GM19463 (cell line): ENCODE measurements around the gene ITFG1.

Experiments used
- ATAC-seq: cut with Tn5 transposase; IDR thresholded peaks from one replicate; pipeline ENCODE4 v1.9.1; 2021; ENCODE audit warnings: mild to moderate bottlenecking, moderate library complexity; ENCODE audit not compliant: unreplicated experiment

Gene ITFG1

DNA sequence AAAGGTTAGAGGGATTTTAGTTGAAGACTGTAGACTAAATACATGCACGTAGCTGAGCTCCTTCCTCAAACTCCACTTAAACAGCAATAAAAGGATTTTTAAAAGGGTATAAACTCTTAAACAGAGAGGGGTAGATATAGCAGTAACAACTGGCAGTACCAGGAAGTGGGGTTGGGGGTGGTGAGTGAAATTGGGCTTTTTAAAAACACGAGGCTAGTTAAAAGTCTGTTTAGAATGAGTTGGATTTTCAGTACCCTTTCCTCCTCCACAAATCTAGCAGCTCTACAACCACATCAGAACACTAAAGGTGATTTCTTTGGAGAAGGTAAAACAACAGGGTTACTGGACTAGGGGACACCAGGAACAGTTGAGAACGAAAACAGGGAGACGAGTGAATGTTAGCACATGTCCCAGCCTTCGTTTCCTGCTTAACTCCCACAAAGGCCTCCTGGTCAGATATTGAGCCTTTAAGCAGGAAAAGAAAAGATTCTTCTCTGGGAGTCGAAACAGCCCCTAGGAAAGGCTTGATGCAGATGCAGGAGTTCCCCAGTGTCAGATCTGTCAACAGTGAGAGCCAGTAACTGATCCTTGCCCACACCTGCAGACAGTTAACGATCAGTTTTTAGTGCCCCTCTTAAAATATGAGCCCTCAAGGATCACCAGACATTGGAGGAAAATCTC lies 331.0 kb downstream of the ITFG1 start:
- ATAC-seq: no peak

DNA sequence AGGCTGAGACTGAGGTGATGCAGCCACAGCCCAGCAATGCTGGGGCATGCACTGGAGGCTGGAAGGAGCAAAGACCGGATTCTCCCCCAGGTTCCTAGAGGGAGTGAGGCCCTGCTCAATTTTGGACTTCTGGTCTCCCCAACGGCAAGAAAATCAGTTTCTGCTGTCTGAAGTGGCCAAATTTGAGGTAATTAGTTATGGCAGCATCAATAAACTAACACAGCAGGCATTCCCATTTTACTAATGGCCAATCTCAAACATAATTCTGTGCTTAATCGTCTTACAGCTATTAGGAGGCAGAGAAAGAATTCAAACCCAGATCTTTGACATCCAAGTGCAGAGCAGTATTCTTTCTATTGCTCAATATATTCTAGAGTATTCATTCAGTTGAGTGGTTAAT lies 333.3 kb downstream of the ITFG1 start:
- ATAC-seq: no peak

DNA sequence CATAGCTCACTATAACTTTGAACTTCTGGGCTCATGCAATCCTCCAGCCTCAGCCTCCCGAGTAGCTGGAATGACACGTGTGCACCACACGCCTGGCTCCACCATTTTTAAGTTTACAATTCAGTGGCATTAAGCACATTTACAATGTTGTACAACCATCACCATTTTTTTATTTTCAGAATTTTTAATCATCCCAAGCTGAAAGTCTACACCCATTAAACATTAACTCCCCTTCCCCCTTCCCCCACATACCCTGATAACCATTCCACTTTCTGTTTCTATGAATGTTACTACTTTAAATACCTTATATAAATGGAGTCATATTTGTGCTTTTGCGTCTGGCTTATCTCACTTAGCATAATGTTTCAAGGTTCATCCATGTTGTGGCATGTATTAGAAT lies 335.1 kb downstream of the ITFG1 start:
- ATAC-seq: no peak

DNA sequence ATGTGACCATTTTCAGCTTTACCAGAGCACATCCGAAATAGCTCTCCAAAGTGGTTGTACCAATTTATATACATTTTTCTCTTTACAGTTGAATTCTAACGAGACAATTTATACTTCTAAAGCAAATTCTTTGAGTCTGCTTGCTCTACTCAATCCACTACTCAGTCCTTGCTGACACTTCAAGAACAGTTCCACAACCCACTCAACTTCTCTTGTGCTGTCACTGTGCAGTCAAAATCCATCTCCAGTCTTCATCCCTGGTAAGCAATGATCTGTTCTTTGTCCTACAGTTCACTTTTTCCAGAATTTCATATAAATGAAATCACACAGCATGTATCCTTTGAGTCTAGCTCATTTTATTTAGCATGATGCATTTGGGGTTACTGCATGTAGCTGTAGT lies 347.7 kb downstream of the ITFG1 start:
- ATAC-seq: no peak

DNA sequence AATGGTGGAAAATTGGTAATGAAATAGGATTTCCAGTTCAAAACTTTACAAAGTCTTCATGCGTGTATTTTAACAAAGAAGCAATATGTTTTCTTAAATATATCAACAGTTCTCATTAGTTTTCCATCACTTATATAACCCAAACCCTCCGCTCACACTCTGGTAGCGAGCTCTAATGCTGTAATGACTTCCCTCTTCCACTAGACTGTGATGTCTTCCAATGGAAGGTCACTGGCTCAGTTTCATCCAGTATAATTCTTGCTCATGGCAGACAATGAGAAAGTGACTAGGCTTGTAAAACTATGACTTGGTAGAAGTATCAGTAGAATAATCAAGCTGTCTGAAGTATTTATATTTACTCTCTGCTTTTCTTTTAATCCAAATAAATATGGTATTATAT lies 349.9 kb downstream of the ITFG1 start:
- ATAC-seq: no peak

DNA sequence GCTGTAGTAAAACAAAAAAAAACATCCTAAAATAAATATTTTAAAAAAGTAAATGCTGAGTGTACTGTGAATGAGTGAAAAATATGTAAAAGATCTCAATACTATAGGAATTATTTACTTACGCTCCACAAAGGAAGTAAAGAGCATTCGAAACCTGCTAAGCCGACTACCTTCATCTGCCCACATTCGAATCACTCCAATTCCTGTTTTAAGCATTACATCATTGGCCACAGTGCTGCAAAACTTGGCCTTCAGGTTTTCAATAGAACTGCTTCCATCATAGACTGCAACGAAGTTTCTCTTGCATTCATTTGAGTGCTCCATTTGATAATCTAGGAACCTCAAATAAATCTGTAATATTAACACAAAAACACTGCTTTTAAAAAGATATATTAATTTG lies 351.5 kb downstream of the ITFG1 start:
- ATAC-seq: no peak
